IPS-11a (cell line): ENCODE results near the gene KRTAP5-3.

Experiments used
- H3K4me3 ChIP-seq: one replicate; pipeline ENCODE4 v1.5.1; 2013; ENCODE audit warnings: low read depth, low read length, control low read depth

The KRTAP5-3 gene

DNA sequence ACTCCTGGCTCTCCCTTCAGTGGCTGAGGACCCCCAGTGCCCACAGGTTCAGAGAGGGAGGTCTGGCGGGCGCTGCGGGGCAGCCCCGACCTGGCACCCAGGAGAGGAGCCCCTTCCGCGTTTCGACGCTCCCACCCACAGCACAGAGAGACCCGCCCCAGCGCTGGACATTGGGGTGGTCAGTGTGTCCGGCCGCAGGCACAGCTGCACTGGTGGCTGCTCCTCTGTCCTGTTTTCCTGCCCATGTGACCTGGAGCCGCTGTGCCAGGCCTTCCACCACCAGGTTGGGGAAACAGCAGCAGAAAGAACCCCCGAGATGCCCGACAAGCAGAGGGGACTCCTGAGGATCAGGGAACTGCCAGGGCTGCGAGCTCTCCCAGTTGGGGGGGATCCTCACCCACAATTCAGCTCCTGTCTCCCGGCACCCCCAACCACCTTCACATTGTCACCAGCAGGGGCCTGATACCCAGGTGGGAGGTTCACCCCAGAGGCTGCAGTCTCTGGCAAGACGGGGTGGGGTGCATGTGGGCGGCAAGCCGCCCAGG is 35.0 kb upstream of the KRTAP5-3 start:
- no peak overlapping the region for H3K4me3 ChIP-seq

DNA sequence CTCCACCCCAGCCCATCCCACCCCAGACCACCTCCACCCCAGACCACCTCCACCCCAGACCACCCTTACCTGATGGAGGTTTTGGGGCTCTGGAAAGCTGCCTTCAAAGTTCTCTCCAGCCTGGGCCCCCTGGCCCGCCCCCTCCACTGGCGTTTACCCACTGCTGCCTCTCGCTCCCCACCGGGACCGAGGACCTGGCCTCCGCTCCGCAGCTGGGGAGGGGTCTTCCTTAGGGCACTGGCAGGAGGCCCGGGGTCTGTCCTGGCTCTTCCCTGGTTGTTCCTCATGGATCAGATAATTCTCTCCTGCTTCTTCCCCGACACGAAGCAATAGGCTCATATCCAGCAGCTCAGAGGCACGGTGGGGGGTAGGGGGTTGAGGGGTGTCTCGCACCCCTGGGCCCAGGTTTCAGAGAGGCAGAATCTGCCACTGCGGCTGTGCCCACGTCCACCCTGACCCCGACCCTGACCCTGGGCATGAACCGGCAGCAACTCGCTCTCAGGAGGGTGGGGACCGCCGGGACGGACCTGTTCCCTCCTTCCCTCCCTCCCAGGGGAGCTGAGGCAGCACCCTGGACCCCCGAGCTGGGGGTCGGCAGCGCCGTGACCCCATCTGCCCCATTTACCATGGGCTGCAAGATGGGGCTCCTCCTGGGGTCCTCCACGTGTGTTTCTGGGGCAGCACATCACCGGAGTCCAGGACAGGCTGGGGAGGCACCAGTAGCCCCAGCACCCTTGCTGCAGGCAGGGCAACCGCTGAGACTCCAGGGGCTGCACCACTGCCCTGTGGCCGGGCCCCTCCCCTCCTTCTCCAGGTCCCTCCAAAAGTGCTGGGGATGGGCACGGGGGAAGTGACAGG is 34.3 kb upstream of the KRTAP5-3 start:
- no peak overlapping the region for H3K4me3 ChIP-seq

DNA sequence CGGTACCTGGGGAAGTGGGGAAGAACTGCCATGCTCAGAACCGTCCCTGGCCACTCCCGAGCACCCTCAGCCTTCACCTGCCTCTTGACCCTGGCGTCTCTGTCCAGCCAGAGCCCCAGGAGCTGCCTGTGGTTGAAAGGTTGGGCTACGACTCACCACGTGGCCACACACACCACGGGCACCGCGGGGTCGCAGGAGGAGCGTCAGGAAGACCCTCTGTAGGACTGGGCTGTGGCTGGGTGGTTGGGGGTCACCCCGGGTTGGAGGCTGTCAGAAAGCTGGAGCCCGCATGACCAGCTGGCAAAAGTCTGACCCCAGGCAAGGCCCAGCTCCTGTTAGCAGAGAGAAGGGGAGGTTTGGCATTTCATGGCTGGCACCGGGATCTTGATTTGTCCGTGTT is 32.8 kb upstream of the KRTAP5-3 start:
- no peak overlapping the region for H3K4me3 ChIP-seq

DNA sequence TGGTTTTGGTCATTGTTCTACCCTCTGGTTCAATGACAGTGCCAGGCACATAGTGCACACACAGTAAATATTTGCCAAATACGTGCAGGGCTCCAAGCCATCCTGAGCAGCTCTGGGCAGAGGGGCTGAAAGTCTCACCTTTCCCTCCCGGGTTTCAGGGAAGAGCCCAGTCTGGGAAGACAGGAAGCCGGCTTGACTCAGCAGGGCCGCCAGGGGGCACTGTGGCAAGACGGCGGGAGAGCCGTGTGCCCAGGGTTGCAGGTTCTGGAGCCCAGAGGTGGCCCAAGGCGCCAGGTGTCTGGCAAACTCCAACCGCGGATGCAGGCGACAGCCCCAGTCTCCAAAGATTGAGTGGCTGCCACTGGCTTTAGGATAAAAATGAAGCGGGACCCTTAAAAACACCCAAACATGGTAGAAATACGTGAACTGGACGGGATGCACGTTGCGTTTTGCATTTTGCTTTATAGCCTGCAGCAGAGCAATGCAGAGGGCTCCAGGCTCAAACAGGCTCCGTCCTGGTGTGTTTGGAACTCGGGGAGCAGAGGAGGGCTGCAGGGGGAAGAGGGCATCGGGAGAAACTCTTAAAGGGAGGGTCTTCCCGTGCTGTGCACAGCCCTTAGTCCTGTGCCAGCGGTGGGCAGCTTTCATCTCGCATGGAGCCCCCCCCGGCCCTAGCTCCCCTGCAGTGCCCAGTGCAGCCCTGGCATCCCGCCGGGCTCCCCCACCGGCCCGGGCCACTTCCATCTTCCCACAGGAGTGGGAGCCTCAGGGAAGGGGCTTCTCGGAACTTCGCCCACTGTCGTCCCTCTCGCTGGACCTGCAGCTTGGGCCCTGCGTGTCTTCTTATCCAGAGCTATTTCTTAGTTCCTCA is 32.0 kb upstream of the KRTAP5-3 start:
- H3K4me3 ChIP-seq, result no peak overlapping the region

DNA sequence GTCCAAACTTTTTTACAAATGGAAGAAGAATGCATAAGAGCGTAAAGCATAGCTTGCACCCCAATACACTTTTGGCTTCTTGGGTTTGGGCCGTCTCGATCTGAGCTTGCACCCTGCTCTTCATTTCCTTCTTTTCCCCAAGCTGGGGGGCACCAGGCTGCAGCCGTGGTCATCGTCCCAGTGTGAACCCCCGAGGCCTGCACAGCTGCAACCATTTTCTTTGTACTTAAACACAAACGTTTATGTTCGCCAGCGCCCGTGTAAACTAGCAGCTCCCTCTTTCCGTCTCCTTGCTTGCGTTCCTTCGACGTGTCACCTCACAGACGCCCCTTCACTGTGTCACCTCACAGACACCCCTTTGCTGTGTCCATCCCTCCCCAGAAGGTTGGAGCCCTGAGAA is 31.4 kb upstream of the KRTAP5-3 start:
- H3K4me3 ChIP-seq, result no peak overlapping the region

DNA sequence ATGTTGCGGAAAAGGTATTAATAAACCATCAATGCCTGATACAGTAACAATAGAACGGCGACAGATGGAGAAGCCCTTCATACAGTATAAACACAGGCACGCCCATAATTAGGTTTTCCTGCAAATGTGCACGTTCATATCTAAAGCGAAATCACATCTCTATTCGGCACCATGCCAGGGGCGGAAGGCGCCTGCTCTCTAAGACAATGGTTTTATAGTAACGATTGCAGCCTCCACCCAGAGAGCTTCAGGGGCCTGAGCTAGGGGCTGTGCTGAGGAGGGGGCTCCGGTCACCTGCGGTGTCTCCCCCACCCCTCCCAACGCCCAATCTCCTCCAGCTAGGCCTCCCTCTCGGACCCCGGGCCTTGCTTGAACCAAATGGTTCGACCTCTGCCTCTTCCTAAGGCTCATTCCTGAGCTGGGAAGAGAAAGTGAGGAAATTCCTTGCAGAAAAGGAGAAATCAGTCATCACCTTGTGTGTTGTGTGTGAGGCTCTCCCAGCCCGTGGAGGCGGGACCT is 30.9 kb upstream of the KRTAP5-3 start:
- H3K4me3 ChIP-seq, result no peak overlapping the region

DNA sequence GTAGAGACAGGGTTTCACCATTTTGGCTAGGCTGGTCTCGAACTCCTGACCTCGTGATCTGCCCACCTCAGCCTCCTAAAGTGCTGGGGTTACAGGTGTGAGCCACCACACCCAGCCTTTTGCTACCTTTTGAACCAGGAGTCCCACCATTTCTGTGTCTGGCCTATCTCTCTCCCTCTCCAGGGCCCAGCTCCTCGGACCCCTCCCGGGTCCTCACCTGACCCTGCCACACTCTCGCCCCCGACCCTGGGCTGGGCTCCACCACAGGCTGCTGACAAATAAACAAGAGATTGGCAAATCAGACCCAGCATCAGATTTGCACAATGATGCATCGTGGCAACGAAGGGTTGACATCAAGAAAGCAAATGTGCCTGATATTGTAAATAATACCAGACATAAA is 30.1 kb upstream of the KRTAP5-3 start:
- H3K4me3 ChIP-seq, result no peak overlapping the region

DNA sequence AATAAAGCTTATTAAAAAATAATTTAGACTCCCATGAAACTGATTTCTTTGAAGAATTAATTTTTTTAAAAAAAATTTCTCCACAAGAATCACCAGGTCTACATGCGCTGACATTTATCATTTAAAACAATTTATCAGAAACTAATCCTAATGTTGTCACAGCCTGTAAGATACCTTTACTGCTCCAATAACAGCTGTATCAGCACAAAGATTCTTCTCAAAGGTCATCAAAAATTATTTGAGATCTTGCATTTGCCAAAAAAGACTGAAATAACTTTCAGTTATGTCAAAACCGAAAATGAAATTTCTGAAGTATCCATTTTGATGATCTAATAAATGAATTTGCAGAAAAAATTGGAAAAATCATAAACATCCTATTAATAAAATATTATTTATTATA is 29.4 kb upstream of the KRTAP5-3 start:
- no peak overlapping the region for H3K4me3 ChIP-seq

DNA sequence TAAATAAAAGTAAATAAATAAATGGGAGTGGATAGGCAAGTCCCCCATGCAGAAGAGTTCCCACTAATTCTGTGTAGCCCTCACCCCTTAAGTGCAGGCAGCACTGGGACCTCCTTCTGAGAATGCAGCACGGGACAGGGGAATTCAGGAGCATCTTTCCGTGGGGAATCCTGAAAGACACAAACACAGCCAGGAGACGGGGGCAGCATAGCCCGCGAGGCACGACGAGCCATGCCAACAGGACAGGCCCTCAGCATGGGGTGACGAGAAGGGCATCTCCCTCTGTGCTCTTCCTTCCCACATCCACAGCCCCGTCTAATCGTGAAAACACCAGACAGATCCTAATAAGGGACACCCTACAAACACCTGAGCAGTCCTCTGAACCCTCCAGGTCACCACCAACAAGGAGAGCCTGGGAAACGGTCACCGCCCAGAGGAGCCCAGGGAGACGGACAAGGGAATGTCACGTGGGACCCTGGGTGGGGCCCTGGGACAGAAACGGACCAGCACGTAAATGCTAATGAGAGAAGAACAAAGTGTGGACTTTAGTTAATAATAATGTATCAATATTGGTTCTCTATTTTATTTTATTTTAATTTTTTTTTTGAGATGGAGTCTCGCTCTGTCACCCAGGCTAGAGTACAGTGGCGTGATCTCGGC is 28.2 kb upstream of the KRTAP5-3 start:
- H3K4me3 ChIP-seq, result no peak overlapping the region

DNA sequence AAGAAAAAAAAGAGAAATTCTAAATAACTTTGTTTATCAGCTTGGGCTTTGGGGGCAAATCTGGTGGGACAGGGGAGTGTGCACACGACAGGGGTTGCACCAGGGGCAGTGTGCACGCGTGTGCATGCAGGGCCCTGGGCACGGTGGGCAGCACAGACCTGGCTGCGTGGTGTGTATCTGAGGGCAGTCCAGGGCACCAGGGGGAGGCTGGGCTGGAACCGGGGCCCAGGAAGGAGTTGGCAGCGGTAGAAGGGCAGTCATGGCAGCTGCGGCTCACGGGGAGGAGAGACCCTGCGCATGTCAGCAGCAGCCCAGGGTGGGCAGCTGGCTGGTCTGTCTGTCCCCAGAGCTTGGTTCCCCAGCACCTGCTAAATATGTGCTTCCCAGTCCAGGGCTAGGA is 25.6 kb upstream of the KRTAP5-3 start:
- no peak overlapping the region for H3K4me3 ChIP-seq

DNA sequence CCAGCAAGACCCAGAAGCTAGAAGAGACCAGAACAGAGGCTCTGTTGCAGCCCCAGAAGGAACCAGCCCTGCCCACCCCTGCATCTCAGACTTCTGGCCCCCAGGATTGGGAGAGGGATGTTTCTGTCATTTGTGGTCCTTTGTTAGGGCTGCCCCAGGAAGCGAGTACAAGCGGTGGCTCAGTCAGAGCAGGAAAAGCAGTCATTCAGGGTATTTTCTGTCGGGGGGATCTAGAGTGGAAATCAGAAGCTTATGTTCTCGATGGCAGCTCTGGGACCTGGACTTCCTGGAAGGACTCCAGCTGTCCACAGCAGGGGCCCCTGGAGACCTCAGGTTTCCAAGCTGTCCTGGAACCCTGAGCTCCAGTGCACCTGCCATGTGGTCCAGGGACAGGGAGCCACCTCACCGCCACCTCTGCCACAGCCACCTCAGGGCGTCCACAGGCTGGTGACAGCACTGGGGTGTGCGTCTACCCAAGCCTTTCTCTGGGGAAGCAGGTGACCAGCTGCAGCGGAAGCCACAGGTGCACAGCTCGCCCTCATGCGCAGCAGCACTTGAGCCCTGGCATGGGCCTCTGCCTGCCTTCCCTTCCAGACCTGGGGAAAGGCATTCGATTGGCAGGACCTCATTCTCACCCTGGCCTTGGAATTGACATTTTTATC is 23.9 kb upstream of the KRTAP5-3 start:
- H3K4me3 ChIP-seq, result no peak overlapping the region

DNA sequence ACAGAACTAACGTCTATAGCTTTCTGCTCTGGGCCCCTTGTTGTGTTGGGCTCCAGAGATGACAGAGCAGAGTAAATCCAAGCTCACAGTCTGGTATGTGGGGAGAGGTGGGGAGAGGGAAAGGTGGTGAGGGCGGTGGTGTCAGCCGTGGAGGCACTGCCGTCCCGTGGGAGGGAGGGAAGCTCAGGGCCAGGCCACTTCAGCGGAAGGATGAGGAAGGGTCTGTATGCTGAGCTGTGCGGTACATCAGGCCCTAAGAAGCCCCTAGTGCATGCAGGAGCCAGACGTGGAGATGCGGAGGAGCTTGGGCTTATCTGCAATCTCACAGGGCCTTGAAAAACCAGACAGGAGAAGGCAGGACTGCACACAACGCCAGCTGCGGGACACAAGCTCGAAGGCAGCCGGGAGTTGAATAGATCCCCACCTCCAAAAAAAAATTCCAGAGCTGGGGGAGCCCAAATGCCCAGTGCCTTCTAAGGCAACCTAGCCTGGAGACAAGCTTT is 22.9 kb upstream of the KRTAP5-3 start:
- no peak overlapping the region for H3K4me3 ChIP-seq

DNA sequence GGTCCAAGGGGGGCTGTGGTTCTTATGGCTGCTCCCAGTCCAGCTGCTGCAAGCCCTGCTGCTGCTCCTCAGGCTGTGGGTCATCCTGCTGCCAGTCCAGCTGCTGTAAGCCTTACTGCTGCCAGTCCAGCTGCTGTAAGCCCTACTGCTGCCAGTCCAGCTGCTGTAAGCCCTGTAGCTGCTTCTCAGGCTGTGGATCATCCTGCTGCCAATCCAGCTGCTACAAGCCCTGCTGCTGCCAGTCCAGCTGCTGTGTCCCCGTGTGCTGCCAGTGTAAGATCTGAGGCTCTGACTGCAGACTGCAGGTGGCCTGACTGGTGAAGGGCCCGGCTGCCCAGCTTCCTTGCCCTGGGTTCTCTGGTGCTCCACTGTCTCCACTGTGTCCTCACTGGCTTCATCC is 22.0 kb upstream of the KRTAP5-3 start:
- no peak overlapping the region for H3K4me3 ChIP-seq

DNA sequence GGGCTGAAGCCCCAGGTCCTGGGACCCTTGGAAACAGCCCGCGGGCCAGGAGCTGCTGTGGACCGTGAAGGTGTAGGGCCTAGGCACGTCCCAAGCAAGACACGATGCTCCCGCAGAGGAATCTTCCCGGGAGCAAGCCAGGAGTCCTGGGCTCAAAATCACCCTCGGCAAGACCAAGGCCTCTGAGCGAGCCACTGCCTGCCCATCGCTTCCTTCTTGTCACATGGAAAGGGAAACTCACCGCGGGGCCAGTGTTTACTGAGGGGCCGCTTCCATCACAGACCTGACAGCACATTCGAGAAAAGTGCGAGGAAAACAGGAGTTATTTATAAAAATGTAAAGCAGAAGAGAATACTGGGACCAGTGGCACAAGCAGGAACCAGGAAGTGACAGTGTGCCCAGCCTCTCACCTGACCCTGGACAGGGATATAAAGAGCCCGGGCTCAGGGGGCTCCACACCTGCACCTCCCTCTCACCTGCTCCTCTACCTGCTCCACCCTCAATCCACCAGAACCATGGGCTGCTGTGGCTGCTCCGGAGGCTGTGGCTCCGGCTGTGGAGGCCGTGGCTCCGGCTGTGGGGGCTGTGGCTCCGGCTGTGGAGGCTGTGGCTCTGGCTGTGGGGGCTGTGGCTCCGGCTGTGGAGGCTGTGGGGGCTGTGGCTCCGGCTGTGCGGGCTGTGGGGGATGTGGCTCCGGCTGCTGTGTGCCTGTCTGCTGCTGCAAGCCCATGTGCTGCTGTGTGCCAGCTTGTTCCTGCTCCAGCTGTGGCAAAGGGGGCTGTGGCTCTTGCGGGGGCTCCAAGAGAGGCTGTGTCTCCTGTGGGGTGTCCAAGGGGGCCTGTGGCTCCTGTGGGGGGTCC is 21.3 kb upstream of the KRTAP5-3 start, which contains the start of gene KRTAP5-5:
Gene KRTAP5-5, plus strand, starts transcription at position 450 of the 860 bp plus-strand sequence. Its CDS starts 66 bp downstream, at position 516.
- H3K4me3 ChIP-seq, result no peak within 1 kb of the TSS

DNA sequence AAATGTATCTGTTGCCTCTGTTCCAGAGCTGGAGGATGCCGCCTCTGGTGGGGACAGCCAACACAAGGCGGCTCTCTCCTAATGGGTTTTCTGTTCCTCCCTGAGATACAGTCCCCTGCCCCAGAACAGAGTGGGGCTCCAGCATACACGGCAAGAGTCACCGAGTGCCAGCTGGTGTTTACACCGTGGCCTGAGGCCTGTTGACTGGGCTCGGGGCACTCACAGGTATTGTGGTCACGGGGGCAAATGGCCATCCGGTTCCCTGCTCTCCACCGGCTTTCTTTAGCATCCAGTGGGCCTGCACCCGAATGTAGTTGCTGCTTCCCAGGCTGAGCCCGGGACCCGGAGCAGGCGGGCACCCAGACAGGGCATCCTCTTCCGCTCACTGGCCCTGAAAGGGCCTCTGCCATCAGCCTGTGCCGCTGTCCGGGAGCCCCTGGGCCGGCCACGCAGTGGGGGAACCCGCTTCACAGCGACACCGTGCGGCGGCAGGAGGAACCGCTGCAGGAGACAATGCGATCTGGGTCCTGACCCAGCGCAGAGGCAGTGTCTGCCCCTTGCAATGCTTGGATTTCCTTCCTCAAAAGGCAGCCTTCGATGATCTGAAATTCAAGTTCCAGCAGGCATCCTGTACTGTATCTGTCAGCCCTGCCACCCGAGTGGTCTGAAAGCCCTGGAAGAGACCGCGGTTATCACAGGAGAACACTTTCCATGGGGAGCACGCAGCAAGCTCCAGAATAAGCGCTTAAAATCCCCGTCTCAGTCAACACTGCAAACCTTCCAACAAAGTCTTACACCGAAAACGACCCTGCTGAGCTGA is 20.5 kb upstream of the KRTAP5-3 start:
- no peak overlapping the region for H3K4me3 ChIP-seq

DNA sequence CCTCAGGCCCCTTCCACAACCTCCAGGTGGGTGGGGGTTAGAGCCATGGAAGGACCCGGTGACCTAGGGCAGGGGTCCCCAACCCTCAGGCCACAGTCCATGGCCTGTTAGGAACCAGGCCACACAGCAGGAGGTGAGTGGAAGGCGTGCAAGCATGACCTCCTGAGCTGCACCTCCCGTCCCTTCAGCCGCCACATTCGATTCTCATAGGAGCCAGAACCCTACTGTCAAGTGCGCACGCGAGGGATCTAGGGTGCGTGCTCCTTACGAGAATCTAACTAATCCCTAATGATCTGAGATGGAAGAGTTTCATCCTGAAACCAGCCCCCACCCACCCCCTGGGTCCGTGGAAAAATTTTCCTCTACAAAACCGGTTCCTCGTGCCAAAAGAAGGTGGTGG is 17.3 kb upstream of the KRTAP5-3 start:
- H3K4me3 ChIP-seq, result no peak overlapping the region

DNA sequence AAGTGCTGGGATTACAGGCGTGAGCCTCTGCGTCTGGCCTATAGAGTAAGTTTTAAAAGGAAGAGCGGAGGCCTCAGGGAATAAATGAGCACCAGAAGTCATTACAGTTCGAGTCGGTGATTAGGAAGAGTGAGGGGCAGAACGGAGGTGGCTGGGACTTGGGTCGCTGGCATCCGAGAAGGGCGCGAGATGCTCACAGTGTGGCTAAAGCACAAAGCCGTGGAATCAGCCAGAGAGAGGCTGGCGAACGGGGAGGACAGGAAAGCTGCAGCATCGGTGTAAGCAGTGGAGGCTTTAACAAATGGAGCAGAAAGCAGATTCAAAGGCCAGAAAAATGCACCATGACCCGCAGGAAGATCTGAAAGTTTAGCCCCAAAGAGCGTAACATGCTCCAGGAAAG is 16.4 kb upstream of the KRTAP5-3 start:
- H3K4me3 ChIP-seq, result no peak overlapping the region

DNA sequence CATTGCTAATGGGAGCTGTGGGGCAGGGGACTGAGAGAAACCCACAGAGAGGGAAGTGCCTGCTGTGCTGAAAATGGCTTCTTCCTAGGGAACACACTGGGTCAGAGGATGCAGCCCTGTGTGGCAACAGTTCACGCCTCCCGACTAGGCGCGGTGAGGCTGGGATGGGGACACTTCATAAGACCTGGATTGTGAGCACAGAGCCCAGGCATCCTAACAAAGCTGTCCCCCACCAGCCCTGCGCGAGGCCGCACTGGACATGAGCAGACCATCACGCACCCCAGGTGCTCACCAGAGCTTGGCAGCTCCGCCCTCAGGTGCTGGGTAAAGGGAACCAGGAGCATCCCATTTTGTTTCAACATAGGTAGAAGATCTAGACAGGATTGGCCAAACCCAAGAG is 15.5 kb upstream of the KRTAP5-3 start:
- no peak overlapping the region for H3K4me3 ChIP-seq
